SK-N-SH (cell line): ENCODE measurements around the gene C19orf33. TPM values are rescaled to one million over a fixed set of nuclear protein-coding genes. Genes with fewer than 3 reads are reported as not detected.

Source experiments
- CTCF ChIA-PET: fragments of 300-600, 350-600 bp; formaldehyde crosslinking; extraction: SDS; loops from one replicate; lab custom pipeline; 2021; lab: Yijun Ruan, JAX
- POLR2A ChIA-PET: fragments of 350-600 bp; sonication (Branson Sonifier 250); formaldehyde crosslinking; extraction: SDS; loops from one replicate; lab custom pipeline; 2020; ENCODE audit warnings: antibody characterized with exemption, inconsistent platforms; lab: Yijun Ruan, JAX
- DNase-seq: peaks from one replicate; pipeline ENCODE4 v3.0.0; 2012
- H2AFZ ChIP-seq: fragments of 200-600 bp; sonication (generic); 2 replicates; pipeline ENCODE4 v1.8.1; 2016; ENCODE audit warnings: antibody characterized with exemption, mild to moderate bottlenecking, low read depth
- H3F3A ChIP-seq: fragments of 200-600 bp; sonication (generic); replicated peaks from 2 replicates; pipeline ENCODE3; 2016; ENCODE audit warnings: antibody characterized with exemption, mild to moderate bottlenecking; ENCODE audit not compliant: insufficient read depth
- H3K27ac ChIP-seq, 2 experiments: fragments of 200-500 bp in 1 of 2; fragments of 200-600 bp in 1 of 2; sonication (Bioruptor generic) in 1 of 2; sonication (generic), shearing (Covaris generic) in 1 of 2; 2 replicates each; pipeline versions ENCODE4 v1.5.1 to v1.6.1; 2014 to 2016; ENCODE audit warnings: low read depth in 2 of 2, inconsistent platforms in 1 of 2, low read length in 1 of 2, mild to moderate bottlenecking in 1 of 2, mixed read lengths in 1 of 2
- H3K27me3 ChIP-seq: fragments of 200-600 bp; sonication (generic), shearing (Covaris generic); 2 replicates; pipeline ENCODE4 v1.6.1; 2016; ENCODE audit warnings: mixed run types; ENCODE audit not compliant: insufficient read depth
- H3K36me3 ChIP-seq, 2 experiments: fragments of 200-500 bp in 1 of 2; fragments of 200-600 bp in 1 of 2; sonication (Bioruptor generic) in 1 of 2; sonication (generic) in 1 of 2; replicated peaks in 1 of 2; 2 replicates each; pipeline versions ENCODE3 to v1.5.1; 2014 to 2016; ENCODE audit warnings: low read length in 1 of 2, mild to moderate bottlenecking in 1 of 2; ENCODE audit not compliant: insufficient read depth in 2 of 2, control insufficient read depth in 1 of 2
- H3K4me1 ChIP-seq, 2 experiments: fragments of 200-500 bp in 1 of 2; fragments of 200-600 bp in 1 of 2; sonication (Bioruptor generic) in 1 of 2; sonication (generic), shearing (Covaris generic) in 1 of 2; 2 replicates each; pipeline versions ENCODE4 v1.5.1 to v1.6.1; 2014 to 2016; ENCODE audit warnings: low read depth in 1 of 2, low read length in 1 of 2, mixed run types in 1 of 2; ENCODE audit not compliant: insufficient read depth in 2 of 2, control insufficient read depth in 1 of 2
- H3K4me2 ChIP-seq: fragments of 200-600 bp; sonication (generic), shearing (Covaris generic); 2 replicates; pipeline ENCODE4 v1.6.1; 2017; ENCODE audit warnings: mixed run types
- H3K4me3 ChIP-seq, 2 experiments: fragments of 200-500 bp in 1 of 2; fragments of 200-600 bp in 1 of 2; sonication (Bioruptor generic) in 1 of 2; sonication (generic), shearing (Covaris generic) in 1 of 2; 2 replicates each; pipeline versions ENCODE4 v1.5.1 to v1.8.1; 2014 to 2016; ENCODE audit warnings: low read depth in 2 of 2, inconsistent platforms in 1 of 2, low read length in 1 of 2, mild to moderate bottlenecking in 1 of 2, mixed read lengths in 1 of 2, moderate library complexity in 1 of 2
- H3K79me2 ChIP-seq: fragments of 200-600 bp; sonication (generic); 2 replicates; pipeline ENCODE4 v1.8.1; 2017; ENCODE audit warnings: mild to moderate bottlenecking; ENCODE audit not compliant: insufficient read depth
- H3K9ac ChIP-seq: fragments of 200-600 bp; sonication (generic); 2 replicates; pipeline ENCODE4 v1.6.1; 2017; ENCODE audit warnings: mixed run types
- H3K9me2 ChIP-seq: fragments of 200-600 bp; sonication (generic); 2 replicates; pipeline ENCODE4 v1.6.1; 2017; ENCODE audit warnings: mixed run types
- H3K9me3 ChIP-seq: fragments of 200-600 bp; sonication (generic); 2 replicates; pipeline ENCODE4 v1.6.1; 2017; ENCODE audit warnings: mixed run types, mild to moderate bottlenecking, moderate library complexity
- H4K20me1 ChIP-seq: fragments of 200-600 bp; sonication (generic); 2 replicates; pipeline ENCODE4 v1.6.1; 2017; ENCODE audit warnings: mild to moderate bottlenecking, mixed run types; ENCODE audit not compliant: insufficient read depth
- EP300 ChIP-seq, 2 experiments: IDR thresholded peaks; 2 replicates each; pipeline versions ENCODE4 v1.4.0 to v1.6.1; 2012; ENCODE audit warnings: borderline replicate concordance in 1 of 2, low read depth in 1 of 2, low read length in 1 of 2
- EZH2phosphoT487 ChIP-seq: fragments of 200-600 bp; sonication (generic); IDR thresholded peaks from 2 replicates; pipeline ENCODE4 v1.6.1; 2017; ENCODE audit warnings: low read depth, mixed run types, mild to moderate bottlenecking, antibody characterized with exemption, moderate library complexity, borderline replicate concordance
- FOXM1 ChIP-seq: IDR thresholded peaks from 2 replicates; pipeline ENCODE4 v1.4.0; 2012; ENCODE audit warnings: low read depth, mild to moderate bottlenecking
- GABPA ChIP-seq: IDR thresholded peaks from 2 replicates; pipeline ENCODE4 v1.4.0; 2012; ENCODE audit warnings: low read depth, mild to moderate bottlenecking
- GATA2 ChIP-seq: sonication (generic); formaldehyde crosslinking; IDR thresholded peaks from 2 replicates; pipeline ENCODE4 v1.5.0; 2020; ENCODE audit warnings: mild to moderate bottlenecking, missing genetic modification reagents
- JUND ChIP-seq: IDR thresholded peaks from 2 replicates; pipeline ENCODE4 v1.4.0; 2012
- NFIC ChIP-seq: IDR thresholded peaks from 2 replicates; pipeline ENCODE4 v1.4.0; 2012; ENCODE audit warnings: borderline replicate concordance
- POLR2AphosphoS5 ChIP-seq: IDR thresholded peaks from 2 replicates; pipeline ENCODE4 v1.6.1; 2012; ENCODE audit warnings: low read depth, low read length
- RCOR1 ChIP-seq: fragments of 150-350 bp; IDR thresholded peaks from 2 replicates; pipeline ENCODE4 v1.6.1; 2017; ENCODE audit warnings: antibody characterized with exemption, low read length
- RFX5 ChIP-seq: IDR thresholded peaks from 2 replicates; pipeline ENCODE4 v1.6.1; 2012; ENCODE audit warnings: mild to moderate bottlenecking, improper control_type of control experiment, low read length
- SMC3 ChIP-seq: IDR thresholded peaks from 2 replicates; pipeline ENCODE4 v1.6.1; 2012; ENCODE audit warnings: low read depth, low read length, improper control_type of control experiment
- WGBS: methylation state at CpG from one replicate; pipeline ENCODE4 v1.1.6; 2017; ENCODE audit warnings: low lambda C conversion rate; 5-methylcytosine and 5-hydroxymethylcytosine counted together
- polyA plus RNA-seq, 3 experiments: library from polyadenylated mRNA; depleted of rRNA; stranded (reverse); fragments of >200 nt; gene quantifications; 2 replicates each; pipeline ENCODE4 v1.2.3, GENCODE V29; 2012
- TF ChIP-seq, protein P1 (sequence below): IDR thresholded peaks from 2 replicates; pipeline ENCODE4; 2012
- TF ChIP-seq, protein P2 (sequence below): IDR thresholded peaks from 2 replicates; pipeline ENCODE4 v1.4.0; 2012; ENCODE audit warnings: low read depth
- TF ChIP-seq, protein P3 (sequence below): IDR thresholded peaks from 2 replicates; pipeline ENCODE4 v1.6.1; 2012; ENCODE audit warnings: mild to moderate bottlenecking, low read depth, low read length, moderate library complexity
- TF ChIP-seq, protein P4 (sequence below): fragments of 200-600 bp; sonication (generic); IDR thresholded peaks from 2 replicates; pipeline ENCODE4 v1.6.1; 2017; ENCODE audit warnings: antibody characterized with exemption, mild to moderate bottlenecking, moderate library complexity

The C19orf33 gene
- polyA plus RNA-seq, 1 of the 3 experiments (the other 2 are of a cell fraction), result not detected

DNA sequence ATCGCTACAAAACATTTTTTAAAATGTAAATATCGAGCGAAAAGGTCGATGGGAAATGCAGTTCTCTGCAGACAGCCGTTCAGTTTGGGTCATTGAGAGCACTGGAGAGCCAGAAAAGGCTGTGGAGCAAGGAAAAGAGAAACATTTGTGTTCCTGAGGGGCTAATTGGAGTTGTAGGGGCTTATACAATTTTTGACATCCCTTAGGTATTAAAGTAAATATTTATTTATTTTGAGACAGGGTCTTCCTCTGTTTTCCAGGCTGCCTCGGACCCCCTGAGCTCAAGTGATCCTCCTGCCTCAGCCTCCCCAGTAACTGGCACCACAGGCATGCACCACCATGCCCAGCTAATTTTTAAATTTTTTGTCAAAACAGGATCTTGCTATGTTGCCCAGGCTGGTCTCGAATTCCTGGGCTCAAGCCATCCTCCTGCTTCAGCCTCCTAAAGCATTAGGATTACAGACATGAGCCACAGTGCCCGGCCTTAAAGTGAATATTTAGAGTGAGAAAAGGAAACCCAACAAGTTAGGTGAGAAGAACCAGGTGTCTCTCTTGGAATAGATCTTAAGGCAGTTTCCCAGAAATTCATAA, 12.5 kb downstream of the C19orf33 start:
- no peak for DNase-seq
- peaks cover 0 to 21% of the 10 kb centered on the region in 2 experiments; a peak in 1 of 4 replicates for H3K4me1 ChIP-seq
- TF ChIP-seq JUND (no peak), EP300 (IDR thresholded peaks at IDR 0.05; ENCODE audit: borderline replicate concordance in 1 of 2, low read depth in 1 of 2, low read length in 1 of 2) (no peak), EZH2phosphoT487 (no peak), GATA2 (CRISPR knock-in tag) (no peak), GABPA (no peak), SMC3 (no peak), FOXM1 (no peak), RCOR1 (no peak), NFIC (no peak), RFX5 (no peak), POLR2AphosphoS5 (no peak)
- TF ChIP-seq, protein P1, sequence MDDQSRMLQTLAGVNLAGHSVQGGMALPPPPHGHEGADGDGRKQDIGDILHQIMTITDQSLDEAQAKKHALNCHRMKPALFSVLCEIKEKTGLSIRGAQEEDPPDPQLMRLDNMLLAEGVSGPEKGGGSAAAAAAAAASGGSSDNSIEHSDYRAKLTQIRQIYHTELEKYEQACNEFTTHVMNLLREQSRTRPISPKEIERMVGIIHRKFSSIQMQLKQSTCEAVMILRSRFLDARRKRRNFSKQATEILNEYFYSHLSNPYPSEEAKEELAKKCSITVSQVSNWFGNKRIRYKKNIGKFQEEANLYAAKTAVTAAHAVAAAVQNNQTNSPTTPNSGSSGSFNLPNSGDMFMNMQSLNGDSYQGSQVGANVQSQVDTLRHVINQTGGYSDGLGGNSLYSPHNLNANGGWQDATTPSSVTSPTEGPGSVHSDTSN, result no peak
- TF ChIP-seq, protein P2, sequence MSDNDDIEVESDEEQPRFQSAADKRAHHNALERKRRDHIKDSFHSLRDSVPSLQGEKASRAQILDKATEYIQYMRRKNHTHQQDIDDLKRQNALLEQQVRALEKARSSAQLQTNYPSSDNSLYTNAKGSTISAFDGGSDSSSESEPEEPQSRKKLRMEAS, result no peak
- TF ChIP-seq, protein P3, sequence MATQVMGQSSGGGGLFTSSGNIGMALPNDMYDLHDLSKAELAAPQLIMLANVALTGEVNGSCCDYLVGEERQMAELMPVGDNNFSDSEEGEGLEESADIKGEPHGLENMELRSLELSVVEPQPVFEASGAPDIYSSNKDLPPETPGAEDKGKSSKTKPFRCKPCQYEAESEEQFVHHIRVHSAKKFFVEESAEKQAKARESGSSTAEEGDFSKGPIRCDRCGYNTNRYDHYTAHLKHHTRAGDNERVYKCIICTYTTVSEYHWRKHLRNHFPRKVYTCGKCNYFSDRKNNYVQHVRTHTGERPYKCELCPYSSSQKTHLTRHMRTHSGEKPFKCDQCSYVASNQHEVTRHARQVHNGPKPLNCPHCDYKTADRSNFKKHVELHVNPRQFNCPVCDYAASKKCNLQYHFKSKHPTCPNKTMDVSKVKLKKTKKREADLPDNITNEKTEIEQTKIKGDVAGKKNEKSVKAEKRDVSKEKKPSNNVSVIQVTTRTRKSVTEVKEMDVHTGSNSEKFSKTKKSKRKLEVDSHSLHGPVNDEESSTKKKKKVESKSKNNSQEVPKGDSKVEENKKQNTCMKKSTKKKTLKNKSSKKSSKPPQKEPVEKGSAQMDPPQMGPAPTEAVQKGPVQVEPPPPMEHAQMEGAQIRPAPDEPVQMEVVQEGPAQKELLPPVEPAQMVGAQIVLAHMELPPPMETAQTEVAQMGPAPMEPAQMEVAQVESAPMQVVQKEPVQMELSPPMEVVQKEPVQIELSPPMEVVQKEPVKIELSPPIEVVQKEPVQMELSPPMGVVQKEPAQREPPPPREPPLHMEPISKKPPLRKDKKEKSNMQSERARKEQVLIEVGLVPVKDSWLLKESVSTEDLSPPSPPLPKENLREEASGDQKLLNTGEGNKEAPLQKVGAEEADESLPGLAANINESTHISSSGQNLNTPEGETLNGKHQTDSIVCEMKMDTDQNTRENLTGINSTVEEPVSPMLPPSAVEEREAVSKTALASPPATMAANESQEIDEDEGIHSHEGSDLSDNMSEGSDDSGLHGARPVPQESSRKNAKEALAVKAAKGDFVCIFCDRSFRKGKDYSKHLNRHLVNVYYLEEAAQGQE, result no peak
- TF ChIP-seq, protein P4, sequence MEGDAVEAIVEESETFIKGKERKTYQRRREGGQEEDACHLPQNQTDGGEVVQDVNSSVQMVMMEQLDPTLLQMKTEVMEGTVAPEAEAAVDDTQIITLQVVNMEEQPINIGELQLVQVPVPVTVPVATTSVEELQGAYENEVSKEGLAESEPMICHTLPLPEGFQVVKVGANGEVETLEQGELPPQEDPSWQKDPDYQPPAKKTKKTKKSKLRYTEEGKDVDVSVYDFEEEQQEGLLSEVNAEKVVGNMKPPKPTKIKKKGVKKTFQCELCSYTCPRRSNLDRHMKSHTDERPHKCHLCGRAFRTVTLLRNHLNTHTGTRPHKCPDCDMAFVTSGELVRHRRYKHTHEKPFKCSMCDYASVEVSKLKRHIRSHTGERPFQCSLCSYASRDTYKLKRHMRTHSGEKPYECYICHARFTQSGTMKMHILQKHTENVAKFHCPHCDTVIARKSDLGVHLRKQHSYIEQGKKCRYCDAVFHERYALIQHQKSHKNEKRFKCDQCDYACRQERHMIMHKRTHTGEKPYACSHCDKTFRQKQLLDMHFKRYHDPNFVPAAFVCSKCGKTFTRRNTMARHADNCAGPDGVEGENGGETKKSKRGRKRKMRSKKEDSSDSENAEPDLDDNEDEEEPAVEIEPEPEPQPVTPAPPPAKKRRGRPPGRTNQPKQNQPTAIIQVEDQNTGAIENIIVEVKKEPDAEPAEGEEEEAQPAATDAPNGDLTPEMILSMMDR, result no peak
- H3K9ac ChIP-seq, result peak overlapping the region; percentile 55
- 0 out of 2 replicates have a peak, but pooled peaks cover 15% of the 10 kb centered on the region for H3K27me3 ChIP-seq
- no peaks in the 10 kb centered on the region for H4K20me1 ChIP-seq
- ChIA-PET CTCF (no interaction called here), POLR2A (no interaction called here)
- H3K36me3 ChIP-seq, result no peaks in the 10 kb centered on the region
- peak overlapping the region; percentile 70 for H3K4me2 ChIP-seq
- peak overlapping the region; percentile 34 to 61 for H3K4me3 ChIP-seq
- H3F3A ChIP-seq, result no peaks in the 10 kb centered on the region
- no peaks in the 10 kb centered on the region for H3K9me3 ChIP-seq
- peak overlapping the region; percentile 56 to 63 for H3K27ac ChIP-seq
- 38% methylated on average over 8 of the region's 8 CpGs for whole genome bisulfite sequencing
- peak overlapping the region; percentile 94 for H2AFZ ChIP-seq
- H3K9me2 ChIP-seq, result no peaks in the 10 kb centered on the region
- H3K79me2 ChIP-seq, result peaks cover 33% of the 10 kb centered on the region
